H9 (cell line): ENCODE results near the gene MTA1. TPM values are rescaled to one million over a fixed set of nuclear protein-coding genes. Genes with fewer than 3 reads are reported as not detected.

Source experiments
- DNase-seq: peaks from one replicate; pipeline ENCODE4 v3.0.0-alpha.2; 2017
- H2AFZ ChIP-seq: one replicate; pipeline ENCODE4 v1.6.1; 2013; ENCODE audit warnings: mild to moderate bottlenecking, low read length, control low read depth, moderate library complexity
- H2AK5ac ChIP-seq: 2 replicates; pipeline ENCODE4 v1.6.1; 2013; ENCODE audit warnings: low read length, control low read depth, mixed read lengths; ENCODE audit not compliant: insufficient read length
- H2BK120ac ChIP-seq: one replicate; pipeline ENCODE4 v1.6.1; 2013; ENCODE audit warnings: low read depth, mild to moderate bottlenecking, low read length, control low read depth, inconsistent platforms; ENCODE audit not compliant: poor library complexity, severe bottlenecking
- H2BK12ac ChIP-seq: 2 replicates; pipeline ENCODE4 v1.6.1; 2013; ENCODE audit warnings: low read length, control low read depth, mixed read lengths, low read depth; ENCODE audit not compliant: insufficient read length
- H2BK15ac ChIP-seq: 2 replicates; pipeline ENCODE4 v1.6.1; 2013; ENCODE audit warnings: low read depth, low read length, control low read depth
- H2BK20ac ChIP-seq: one replicate; pipeline ENCODE4 v1.6.1; 2013; ENCODE audit warnings: low read depth, mild to moderate bottlenecking, low read length, control low read depth, inconsistent platforms; ENCODE audit not compliant: poor library complexity, severe bottlenecking
- H2BK5ac ChIP-seq: 2 replicates; pipeline ENCODE4 v1.6.1; 2013; ENCODE audit warnings: low read length, control low read depth, mixed read lengths; ENCODE audit not compliant: insufficient read length
- H3K14ac ChIP-seq: 2 replicates; pipeline ENCODE4 v1.6.1; 2013; ENCODE audit warnings: low read length, control low read depth; ENCODE audit not compliant: insufficient read depth
- H3K18ac ChIP-seq: 2 replicates; pipeline ENCODE4 v1.6.1; 2013; ENCODE audit warnings: low read depth, mild to moderate bottlenecking, mixed read lengths, low read length, control low read depth; ENCODE audit not compliant: insufficient read length
- H3K23ac ChIP-seq: 2 replicates; pipeline ENCODE4 v1.6.1; 2013; ENCODE audit warnings: low read length, control low read depth, mixed read lengths, low read depth; ENCODE audit not compliant: insufficient read length
- H3K23me2 ChIP-seq: 2 replicates; pipeline ENCODE4 v1.6.1; 2013; ENCODE audit warnings: low read depth, mild to moderate bottlenecking, mixed read lengths, low read length, control low read depth; ENCODE audit not compliant: insufficient read length, poor library complexity, severe bottlenecking
- H3K27ac ChIP-seq: 2 replicates; pipeline ENCODE4 v1.5.1; 2013; ENCODE audit warnings: low read length, control low read depth, mixed read lengths, low read depth; ENCODE audit not compliant: insufficient read length
- H3K27me3 ChIP-seq: 2 replicates; pipeline ENCODE4 v1.6.1; 2013; ENCODE audit warnings: low read length, control low read depth, inconsistent platforms; ENCODE audit not compliant: insufficient read depth
- H3K4ac ChIP-seq: 2 replicates; pipeline ENCODE4 v1.6.1; 2013; ENCODE audit warnings: low read depth, mild to moderate bottlenecking, control low read depth, inconsistent platforms, low read length, moderate library complexity
- H3K4me1 ChIP-seq: 2 replicates; pipeline ENCODE4 v1.6.1; 2013; ENCODE audit warnings: low read length, control low read depth, inconsistent platforms; ENCODE audit not compliant: insufficient read depth
- H3K4me2 ChIP-seq: 2 replicates; pipeline ENCODE4 v1.6.1; 2013; ENCODE audit warnings: low read length, control low read depth, mixed read lengths; ENCODE audit not compliant: insufficient read length, insufficient read depth
- H3K56ac ChIP-seq: 2 replicates; pipeline ENCODE4 v1.6.1; 2013; ENCODE audit warnings: low read depth, mild to moderate bottlenecking, mixed read lengths, low read length, control low read depth; ENCODE audit not compliant: insufficient read length
- H3K79me1 ChIP-seq: 2 replicates; pipeline ENCODE4 v1.6.1; 2013; ENCODE audit warnings: low read depth, mild to moderate bottlenecking, moderate library complexity, low read length, control low read depth, inconsistent platforms; ENCODE audit not compliant: insufficient read depth, poor library complexity, severe bottlenecking
- H3K79me2 ChIP-seq: 2 replicates; pipeline ENCODE4 v1.6.1; 2013; ENCODE audit warnings: low read length, control low read depth, inconsistent platforms; ENCODE audit not compliant: insufficient read depth
- H3K9ac ChIP-seq: 2 replicates; pipeline ENCODE4 v1.6.1; 2013; ENCODE audit warnings: low read length, control low read depth, mixed read lengths; ENCODE audit not compliant: insufficient read length; ENCODE audit errors: extremely low read depth
- H3K9me3 ChIP-seq: one replicate; pipeline ENCODE4 v1.6.1; 2013; ENCODE audit warnings: low read depth, low read length, inconsistent platforms; ENCODE audit not compliant: control insufficient read depth
- H3T11ph ChIP-seq: one replicate; pipeline ENCODE4 v1.6.1; 2013; ENCODE audit warnings: mild to moderate bottlenecking, low read length, control low read depth, inconsistent platforms
- H4K20me1 ChIP-seq: one replicate; pipeline ENCODE4 v1.6.1; 2013; ENCODE audit not compliant: control insufficient read depth, insufficient read length, insufficient read depth
- H4K5ac ChIP-seq: 2 replicates; pipeline ENCODE4 v1.6.1; 2013; ENCODE audit warnings: low read depth, mild to moderate bottlenecking, mixed read lengths, low read length, control low read depth; ENCODE audit not compliant: insufficient read length
- H4K8ac ChIP-seq: replicated peaks from 2 replicates; pipeline ENCODE4 v1.6.1; 2013; ENCODE audit warnings: low read length, control low read depth, mixed read lengths, low read depth; ENCODE audit not compliant: insufficient read length
- H4K91ac ChIP-seq: 2 replicates; pipeline ENCODE4 v1.6.1; 2013; ENCODE audit warnings: low read depth, mild to moderate bottlenecking, moderate library complexity, mixed read lengths, low read length, control low read depth; ENCODE audit not compliant: insufficient read length
- H3K27ac Mint-ChIP-seq, 3 experiments: 2 replicates in 2 of 3; 3 replicates in 1 of 3; pipeline ENCODE4 v1.8.0; 2020 to 2021; ENCODE audit warnings: mixed read lengths in 3 of 3, mild to moderate bottlenecking in 1 of 3, moderate library complexity in 1 of 3
- H3K27me3 Mint-ChIP-seq: 2 replicates; pipeline ENCODE4 v1.8.0; 2021; ENCODE audit warnings: low read depth, mild to moderate bottlenecking, moderate library complexity, mixed read lengths
- H3K36me3 Mint-ChIP-seq, 3 experiments: 2 replicates in 2 of 3; 3 replicates in 1 of 3; pipeline ENCODE4 v1.8.0; 2020 to 2021; ENCODE audit warnings: low read depth in 3 of 3, mixed read lengths in 3 of 3; ENCODE audit not compliant: insufficient read depth in 1 of 3
- H3K4me1 Mint-ChIP-seq, 2 experiments: 2 replicates each; pipeline ENCODE4 v1.8.0; 2020; ENCODE audit warnings: mixed read lengths in 2 of 2
- H3K4me3 Mint-ChIP-seq, 2 experiments: 2 replicates in 1 of 2; 3 replicates in 1 of 2; pipeline ENCODE4 v1.8.0; 2020 to 2021; ENCODE audit warnings: mild to moderate bottlenecking in 2 of 2, mixed read lengths in 2 of 2, moderate library complexity in 1 of 2
- H3K9me3 Mint-ChIP-seq, 2 experiments: 2 replicates in 1 of 2; 3 replicates in 1 of 2; pipeline ENCODE4 v1.8.0; 2020; ENCODE audit warnings: mild to moderate bottlenecking in 2 of 2, mixed read lengths in 2 of 2, moderate library complexity in 1 of 2
- CTCF ChIP-seq: fragments of 200-600 bp; sonication (generic); conservative IDR thresholded peaks from 3 replicates; pipeline ENCODE4 v1.8.0; 2021; ENCODE audit warnings: antibody characterized with exemption, mild to moderate bottlenecking
- WGBS: extraction: QIAGEN DNeasy Blood & Tissue Kit; methylation state at CpG from one replicate; pipeline ENCODE4 v1.1.7; 2013; ENCODE audit warnings: missing lambda C conversion rate, low lambda C conversion rate, mixed read lengths; ENCODE audit not compliant: insufficient read length; ENCODE audit errors: extremely low coverage; 5-methylcytosine and 5-hydroxymethylcytosine counted together
- total RNA-seq: library from RNA; stranded (reverse); gene quantifications from 2 replicates; pipeline ENCODE4 v1.2.1, GENCODE V29; 2021

MTA1 gene
- total RNA-seq, 1 experiment from 2014 or later: 230 TPM

- Histone ChIP-seq H4K5ac (no peak overlapping the region), H4K91ac (no peak overlapping the region), H2BK12ac (no peak overlapping the region), H3T11ph (no peak overlapping the region), H3K79me1 (no peaks in the 10 kb centered on the region), H3K9ac (no peak overlapping the region), H2BK5ac (no peak overlapping the region), H3K18ac (peak overlapping the region; percentile 60), H2AFZ (no peak overlapping the region), H3K23me2 (no peaks in the 10 kb centered on the region), H3K4ac (no peak overlapping the region), H2BK20ac (no peak overlapping the region), H4K8ac (no peak overlapping the region), H3K27me3 (no peaks in the 10 kb centered on the region), H2BK15ac (no peak overlapping the region), H3K4me2 (peak overlapping the region; percentile 37), H3K79me2 (no peaks in the 10 kb centered on the region), H2BK120ac (no peak overlapping the region), H3K23ac (no peak overlapping the region), H2AK5ac (no peak overlapping the region), H3K56ac (no peak overlapping the region), H3K27ac (no peak overlapping the region), H3K9me3 (peaks cover 12% of the 10 kb centered on the region), H3K14ac (peak overlapping the region; percentile 85), H4K20me1 (no peaks in the 10 kb centered on the region), H3K4me1 (no peaks in the 10 kb centered on the region)
- TF ChIP-seq CTCF: no peak
- peaks cover 35 to 45% (median 44%) of the 10 kb centered on the region in 3 experiments for H3K36me3 Mint-ChIP-seq
- no peak overlapping the region for H3K27ac Mint-ChIP-seq
- DNase-seq: peak; percentile 51
- peak overlapping the region; percentile 63 to 77 for H3K4me3 Mint-ChIP-seq
- WGBS: no CpG with 5 or more reads among the region's 41 CpGs
- H3K27me3 Mint-ChIP-seq: peaks cover 60% of the 10 kb centered on the region
- 0 out of 4 replicates have a peak, but pooled peaks cover 0 to 3% of the 10 kb centered on the region in 2 experiments for H3K4me1 Mint-ChIP-seq
- H3K9me3 Mint-ChIP-seq: peaks cover 44 to 56% of the 10 kb centered on the region in 2 experiments
These were observed 20.7 kb upstream of the MTA1 start for GRCh38 chr14:105398726-105399465.
